ENCODE data around the gene TOMM40L.

GRCh38 chr1:161218301-161219077, 7.4 kb upstream of the TOMM40L start:
- TF ChIP-seq, protein P1, sequence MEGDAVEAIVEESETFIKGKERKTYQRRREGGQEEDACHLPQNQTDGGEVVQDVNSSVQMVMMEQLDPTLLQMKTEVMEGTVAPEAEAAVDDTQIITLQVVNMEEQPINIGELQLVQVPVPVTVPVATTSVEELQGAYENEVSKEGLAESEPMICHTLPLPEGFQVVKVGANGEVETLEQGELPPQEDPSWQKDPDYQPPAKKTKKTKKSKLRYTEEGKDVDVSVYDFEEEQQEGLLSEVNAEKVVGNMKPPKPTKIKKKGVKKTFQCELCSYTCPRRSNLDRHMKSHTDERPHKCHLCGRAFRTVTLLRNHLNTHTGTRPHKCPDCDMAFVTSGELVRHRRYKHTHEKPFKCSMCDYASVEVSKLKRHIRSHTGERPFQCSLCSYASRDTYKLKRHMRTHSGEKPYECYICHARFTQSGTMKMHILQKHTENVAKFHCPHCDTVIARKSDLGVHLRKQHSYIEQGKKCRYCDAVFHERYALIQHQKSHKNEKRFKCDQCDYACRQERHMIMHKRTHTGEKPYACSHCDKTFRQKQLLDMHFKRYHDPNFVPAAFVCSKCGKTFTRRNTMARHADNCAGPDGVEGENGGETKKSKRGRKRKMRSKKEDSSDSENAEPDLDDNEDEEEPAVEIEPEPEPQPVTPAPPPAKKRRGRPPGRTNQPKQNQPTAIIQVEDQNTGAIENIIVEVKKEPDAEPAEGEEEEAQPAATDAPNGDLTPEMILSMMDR (IDR thresholded peaks at IDR 0.05): no peak
- no peak for TF ChIP-seq POLR2A (IDR thresholded peaks at IDR 0.05)

Data from adrenal gland (tissue), 5 donors.